ELF-1 (cell line): Measurements from ENCODE around the gene GDF7.

Experiments used
- DNase-seq: peaks from one replicate; pipeline ENCODE4 v3.0.0-alpha.2; 2016; ENCODE audit warnings: low read depth, low spot score

The GDF7 gene

DNA sequence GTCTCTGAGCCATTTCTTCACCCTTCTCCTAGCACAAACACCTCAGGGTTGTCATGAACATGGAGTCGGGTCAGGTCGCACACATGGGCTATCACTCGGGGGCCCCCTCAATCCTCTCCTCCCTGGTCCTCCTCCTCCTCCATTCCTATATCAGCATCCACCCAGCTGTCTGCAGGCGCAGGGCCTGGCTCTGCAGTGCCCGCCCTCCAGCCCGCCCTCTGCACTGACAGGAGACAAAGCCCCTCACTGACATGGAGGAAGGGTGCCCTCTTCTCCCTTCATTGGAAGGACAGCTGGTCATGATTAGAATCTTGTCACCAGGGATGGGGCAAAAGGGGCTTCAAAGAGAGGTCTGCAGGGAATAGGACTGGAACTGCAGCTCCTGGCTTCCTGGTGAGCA lies 37.8 kb upstream of the GDF7 start:
- no peak for DNase-seq

- DNase-seq, result no peak
Measured at GRCh38 chr2:20629581-20630171, 37.3 kb upstream of the GDF7 start.

GRCh38 chr2:20630967-20631366 lies 36.0 kb upstream of the GDF7 start:
- DNase-seq, result no peak

DNA sequence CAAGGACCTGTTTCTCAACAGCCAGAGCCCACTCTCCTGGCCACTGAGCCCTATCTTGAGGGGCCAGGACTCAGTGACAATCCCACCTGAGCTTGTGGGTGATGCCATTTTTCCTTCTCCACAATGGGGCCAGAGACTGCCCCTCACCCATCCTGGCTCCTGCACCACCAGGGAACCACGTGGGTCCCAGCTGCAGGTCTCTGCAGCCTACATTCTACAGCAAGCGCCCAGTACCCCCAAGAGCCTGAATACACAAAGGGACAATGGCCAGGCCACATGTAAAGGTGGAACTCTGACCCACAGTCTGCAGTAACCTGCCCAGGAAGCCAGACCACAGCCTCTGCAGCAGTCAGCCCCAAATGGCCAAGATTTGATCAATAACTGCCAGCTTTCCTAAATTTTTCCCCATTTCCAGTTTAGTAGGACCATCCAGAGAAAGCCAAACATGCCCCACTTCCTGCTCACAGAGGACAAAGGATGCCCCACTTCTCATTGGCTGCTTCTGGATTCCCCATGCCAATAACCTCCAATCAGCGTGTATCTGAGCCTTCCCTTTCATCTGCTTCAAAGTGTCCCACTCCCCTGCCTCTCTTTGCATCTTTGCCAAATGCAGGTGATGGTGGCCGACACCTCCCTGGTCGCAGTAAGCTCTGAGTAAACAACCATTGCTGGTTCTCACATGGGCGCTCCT lies 35.2 kb upstream of the GDF7 start:
- DNase-seq, result no peak

DNA sequence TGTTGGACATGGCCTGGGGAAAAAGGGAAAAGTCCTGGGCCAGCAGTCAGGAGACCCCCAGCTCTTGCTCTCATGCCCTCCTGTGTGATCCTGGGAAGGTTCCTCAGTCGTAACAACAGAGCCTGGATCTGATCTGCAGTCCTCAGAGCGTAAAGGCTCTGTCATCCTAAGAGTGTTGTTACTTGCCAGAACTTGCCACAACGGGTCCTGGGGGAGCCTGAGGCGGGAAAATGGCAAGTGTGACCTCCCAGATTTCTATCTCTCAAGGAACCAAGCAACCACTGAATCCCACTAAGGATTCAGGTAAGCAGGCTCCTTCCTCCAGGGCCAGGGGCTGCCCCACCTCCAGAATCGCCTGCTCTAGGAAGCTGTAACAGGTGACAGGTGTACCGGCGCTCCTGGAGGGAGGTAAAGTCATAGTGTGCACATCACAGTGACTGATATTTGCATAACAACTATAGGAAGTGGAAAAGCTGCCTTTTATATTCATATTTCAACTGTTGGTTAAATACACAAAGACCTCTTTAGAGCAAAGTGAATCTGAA lies 34.4 kb upstream of the GDF7 start:
- DNase-seq, result no peak

DNA sequence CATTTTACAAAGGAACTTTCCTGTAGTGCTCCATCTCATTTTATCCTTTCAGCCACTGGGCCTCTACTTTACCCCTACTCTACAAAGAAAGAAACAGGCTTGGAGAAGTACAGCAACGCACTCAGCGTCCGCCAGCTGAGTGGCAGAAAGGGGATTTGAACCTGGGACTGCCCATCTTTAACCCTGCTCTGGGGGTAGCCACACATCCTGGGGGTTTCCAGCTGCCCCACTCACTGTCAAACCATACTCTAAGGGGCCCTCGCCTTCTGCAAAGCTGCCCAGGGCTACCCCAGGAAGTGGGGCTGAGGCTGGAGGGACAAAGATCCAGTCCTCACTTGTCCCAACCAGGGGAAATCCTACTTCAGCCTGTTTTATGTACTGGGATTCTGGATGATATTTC lies 33.9 kb upstream of the GDF7 start:
- no peak for DNase-seq

GRCh38 chr2:20633794-20634506 lies 33.0 kb upstream of the GDF7 start:
- no peak for DNase-seq

- no peak for DNase-seq
Measured at GRCh38 chr2:20634507-20635112, 32.3 kb upstream of the GDF7 start.

GRCh38 chr2:20635113-20635510 lies 31.8 kb upstream of the GDF7 start:
- no peak for DNase-seq

GRCh38 chr2:20635675-20636584 lies 31.0 kb upstream of the GDF7 start:
- DNase-seq, result peak; percentile 94

DNA sequence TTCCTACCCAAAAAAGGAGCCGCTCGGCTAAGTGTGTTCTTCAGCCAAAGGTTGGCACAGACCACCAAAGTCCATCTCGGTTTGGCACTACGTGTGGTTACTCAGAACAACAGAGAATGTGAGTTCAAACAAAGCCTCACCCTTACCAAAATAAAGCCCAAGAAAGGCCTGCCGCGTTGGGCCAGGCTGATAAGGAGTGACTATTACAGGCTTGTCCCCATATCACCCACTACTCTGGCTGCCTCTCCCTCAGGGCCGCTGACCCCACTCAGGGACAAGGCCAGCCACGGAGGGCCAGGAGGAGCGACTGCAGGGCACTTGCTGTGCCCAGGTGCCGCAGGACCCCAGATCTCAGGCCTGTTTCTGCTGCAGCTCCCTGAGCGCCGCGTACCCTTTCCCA lies 29.8 kb upstream of the GDF7 start:
- DNase-seq, result no peak

DNA sequence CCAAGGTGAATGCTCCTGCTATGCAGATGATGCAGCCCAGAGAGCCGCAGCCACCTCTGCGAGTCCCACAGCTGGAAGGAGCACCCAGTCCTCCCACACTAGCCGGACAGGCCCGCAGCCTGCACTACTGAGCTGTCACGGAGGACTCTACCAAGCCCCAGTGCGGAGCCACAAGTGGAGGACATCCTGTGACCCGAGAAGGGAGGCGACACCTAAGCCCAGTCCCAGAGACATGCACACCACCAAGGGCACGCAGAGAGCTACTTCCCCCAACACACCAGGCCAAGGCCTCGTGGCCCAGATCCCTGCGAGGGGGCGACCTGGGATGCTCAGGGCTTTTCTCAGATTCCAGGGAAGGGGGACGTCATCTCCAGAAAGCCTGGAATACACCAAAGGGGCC lies 28.9 kb upstream of the GDF7 start:
- DNase-seq, result no peak

DNA sequence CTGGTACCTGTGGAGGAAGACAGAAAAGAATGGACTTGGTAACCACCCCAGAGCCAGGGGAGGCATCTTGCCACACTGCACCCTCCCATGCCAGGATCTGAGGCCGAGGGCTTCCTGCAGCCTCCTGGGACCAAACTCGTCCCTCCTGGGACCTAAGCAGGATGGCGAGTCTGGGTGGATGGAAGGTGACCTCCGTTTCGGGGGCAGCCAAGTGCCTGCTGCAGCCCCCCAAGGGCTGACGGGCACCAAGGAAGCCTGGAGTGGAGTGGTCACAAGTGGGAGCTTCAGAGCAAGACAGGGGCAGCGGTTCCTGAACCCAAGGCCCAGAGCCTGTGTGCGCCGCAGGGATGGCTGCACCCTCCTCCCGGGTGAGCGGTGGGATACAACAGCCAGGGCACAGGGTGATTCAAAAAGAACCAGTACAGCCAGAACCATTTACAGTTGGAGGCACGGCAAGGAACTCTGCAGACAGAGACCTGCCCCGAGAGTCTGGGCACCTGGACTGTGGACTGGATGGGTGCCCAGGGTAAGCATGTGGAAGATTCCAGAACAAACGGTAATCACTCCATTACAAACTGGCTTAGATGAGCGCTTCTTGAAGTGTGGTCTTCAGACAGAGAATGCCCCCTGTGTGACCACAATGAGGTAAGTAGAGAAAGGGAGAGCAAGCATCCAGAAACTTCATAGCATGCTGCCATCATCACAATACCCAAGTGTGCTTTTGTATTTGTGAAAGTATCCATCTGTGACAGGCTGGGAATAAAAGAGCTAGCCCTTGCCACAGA lies 28.1 kb upstream of the GDF7 start:
- DNase-seq, result no peak

DNA sequence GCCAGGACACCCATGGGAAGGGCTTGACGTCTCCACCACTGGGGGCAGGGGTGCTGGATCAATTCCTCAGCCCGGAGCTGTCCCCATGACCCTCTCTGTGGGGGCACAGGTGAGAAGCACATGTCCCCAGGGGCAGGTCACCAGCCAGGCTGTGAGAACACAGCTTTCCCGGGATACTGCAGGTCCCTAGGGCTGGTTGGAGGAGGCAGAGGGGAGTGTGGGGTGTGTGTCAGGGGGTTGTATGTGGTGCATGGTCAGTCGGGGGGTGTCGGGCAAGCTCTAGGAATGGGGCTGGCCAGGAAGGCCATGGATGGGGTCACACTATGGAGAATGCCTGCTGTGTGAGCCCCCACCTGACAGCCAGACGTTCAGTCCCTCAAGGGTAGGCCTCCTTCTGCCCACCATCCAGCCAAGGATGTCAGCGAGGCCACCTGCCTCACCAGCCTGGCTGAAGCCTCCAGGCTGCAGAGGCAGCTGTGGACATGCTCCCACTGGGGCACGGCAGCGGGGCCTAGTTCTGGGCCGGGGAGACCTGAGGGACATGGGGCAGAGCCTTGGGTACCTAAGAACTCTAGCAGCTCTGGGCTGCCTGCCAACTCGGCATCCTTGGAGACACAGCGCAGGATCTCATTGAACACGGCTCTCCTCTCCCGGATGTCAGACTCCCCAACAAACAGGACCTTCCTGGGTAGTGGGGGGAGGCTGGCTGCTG lies 26.4 kb upstream of the GDF7 start:
- no peak for DNase-seq

DNA sequence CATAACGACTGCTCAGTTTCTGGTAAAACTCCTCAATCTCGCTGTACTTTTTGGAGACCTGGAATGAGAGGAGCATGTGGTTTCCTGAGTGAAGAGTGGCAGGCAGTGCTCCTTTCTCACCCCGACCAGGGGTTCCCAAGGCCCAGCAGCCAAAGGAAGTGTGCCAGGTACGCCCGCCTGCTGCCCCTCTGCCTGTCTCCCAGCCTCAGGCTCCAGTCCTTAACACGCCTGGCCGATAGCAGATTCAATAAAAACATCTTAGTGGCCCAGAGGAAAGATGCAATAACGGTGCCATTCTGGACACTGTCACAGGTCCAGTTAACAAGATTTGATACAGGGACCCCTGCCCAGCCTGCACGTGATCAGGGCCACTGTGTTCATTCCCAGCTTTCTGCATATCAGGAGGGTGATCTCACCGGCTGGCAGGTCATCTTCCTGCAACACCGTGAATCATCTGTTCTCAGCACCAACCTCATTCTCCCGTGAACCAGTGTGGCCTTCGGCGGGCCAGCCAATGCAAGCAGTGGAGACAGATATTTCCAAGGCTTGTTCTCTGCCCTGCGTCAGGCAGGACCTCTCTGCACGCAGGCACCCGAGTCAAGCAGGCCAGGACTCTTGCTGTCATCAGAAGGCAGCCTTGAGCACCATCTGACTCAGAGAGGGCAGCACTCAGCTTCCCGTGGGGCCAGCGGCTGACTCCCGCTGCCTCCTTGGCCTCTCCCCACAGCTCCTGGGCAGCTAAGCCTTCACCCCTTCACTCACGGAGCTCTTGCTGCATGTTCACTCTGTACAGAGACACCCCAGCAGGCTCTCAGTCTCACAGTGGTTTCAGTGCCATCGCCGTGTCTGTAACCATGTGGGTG lies 25.6 kb upstream of the GDF7 start:
- DNase-seq, result no peak

DNA sequence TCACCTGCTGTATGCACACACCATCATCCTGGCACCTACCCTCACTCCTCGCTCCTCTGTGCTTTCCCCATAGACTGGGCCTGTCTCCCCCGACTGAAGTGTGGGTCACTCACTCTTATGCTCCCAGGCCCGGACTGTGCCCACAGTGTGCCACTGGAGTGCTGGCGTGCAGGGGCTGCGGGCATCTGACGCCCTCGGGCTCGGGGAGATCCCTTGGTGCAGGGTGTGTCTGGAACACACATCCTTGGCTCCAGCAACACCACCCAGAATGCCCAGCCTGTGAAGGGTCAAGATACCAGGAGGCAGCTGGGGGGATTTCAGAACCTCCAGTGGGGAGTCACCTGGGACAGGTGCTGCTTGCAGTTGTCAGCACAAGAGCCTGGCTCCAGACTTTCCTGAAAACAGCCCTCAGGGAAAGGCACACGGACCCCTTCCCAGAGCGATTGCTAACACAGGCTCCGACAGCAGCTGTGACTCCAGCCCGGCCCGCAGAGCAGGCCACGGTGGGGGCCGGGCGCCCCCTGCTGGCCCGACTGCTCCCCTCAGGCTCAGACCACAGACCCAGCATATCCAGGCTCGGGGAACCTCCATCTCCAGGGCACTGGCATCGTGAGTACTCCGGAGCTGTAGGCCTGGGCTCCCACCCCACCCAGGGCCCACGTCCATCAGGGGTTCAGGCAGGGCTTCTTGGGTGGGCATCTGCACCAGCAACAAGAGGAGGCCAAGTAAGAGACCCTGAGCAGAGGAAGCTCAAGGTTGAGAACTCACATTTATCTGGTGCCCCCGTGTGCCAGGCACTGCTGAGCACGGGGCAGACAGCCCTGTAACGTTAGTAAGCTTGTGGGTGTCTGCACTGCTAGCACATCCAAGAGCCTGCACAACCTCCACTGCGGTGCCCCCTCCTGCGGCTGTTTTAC lies 24.6 kb upstream of the GDF7 start:
- peak; percentile 93 for DNase-seq

DNA sequence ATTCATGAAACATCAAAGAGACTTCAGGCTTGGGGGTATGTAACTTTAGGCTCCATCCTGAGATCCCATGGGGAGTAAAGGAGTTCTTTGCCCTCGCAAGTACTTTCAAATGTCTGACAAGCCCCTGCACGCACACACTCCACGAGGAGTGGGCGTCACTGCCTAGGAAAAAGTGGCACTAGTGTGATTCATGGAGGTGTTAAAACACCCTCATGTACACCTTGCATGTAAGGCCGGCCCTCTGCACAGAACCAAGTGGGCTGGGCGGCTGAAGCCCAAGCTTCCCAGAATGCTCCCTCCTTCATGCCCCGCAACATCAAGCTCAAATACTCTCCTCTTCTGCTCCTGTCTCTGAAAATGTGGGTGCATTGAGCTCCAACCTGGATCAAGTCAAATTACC lies 23.9 kb upstream of the GDF7 start:
- DNase-seq, result no peak

DNA sequence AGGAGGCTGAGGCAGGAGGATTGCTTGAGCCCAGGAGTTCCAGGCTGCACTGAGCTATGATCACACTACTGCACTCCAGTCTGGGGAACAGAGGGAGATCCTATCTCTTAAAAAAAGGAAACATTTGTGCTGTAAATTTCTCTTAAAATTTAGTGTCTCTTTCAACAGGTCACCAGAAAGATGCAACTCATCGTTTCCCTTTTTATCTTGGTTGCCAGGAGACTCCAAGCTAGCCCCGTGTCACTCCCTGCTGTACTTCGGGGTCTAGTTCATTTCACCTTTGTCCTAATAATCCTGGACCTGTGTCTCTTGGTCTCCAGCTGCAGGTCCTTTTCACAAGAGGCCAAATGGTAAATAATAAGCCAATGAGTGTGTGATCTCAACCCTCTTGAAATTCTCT lies 23.1 kb upstream of the GDF7 start:
- no peak for DNase-seq
